ENCODE data around the gene ARFGAP1.

DNA sequence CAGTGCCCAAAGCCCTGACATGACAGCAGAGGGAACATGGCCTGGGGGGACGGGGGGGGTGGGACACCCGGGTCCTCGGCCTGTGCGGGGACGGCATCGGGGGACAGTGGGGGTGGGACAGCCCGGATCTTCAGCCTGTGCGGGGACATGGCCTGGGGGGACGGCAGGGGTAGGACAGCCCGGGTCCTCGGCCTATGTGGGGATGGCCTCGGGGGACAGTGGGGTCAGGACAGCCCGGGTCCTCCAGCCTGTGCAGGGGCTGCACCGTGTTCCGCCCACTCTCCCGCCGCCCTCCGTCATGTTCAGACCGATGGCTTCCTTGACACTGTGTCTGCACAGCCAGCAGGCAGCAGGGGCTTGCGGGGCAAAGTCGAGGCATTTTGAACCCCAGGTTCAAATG, 29.9 kb upstream of the ARFGAP1 start:
- TF ChIP-seq JUN (CRISPR knock-in tag; IDR thresholded peaks at IDR 0.05) (no peak), ZNF263 (CRISPR knock-in tag; IDR thresholded peaks at IDR 0.05; ENCODE audit: low read depth) (no peak)
- TF ChIP-seq, protein P1, sequence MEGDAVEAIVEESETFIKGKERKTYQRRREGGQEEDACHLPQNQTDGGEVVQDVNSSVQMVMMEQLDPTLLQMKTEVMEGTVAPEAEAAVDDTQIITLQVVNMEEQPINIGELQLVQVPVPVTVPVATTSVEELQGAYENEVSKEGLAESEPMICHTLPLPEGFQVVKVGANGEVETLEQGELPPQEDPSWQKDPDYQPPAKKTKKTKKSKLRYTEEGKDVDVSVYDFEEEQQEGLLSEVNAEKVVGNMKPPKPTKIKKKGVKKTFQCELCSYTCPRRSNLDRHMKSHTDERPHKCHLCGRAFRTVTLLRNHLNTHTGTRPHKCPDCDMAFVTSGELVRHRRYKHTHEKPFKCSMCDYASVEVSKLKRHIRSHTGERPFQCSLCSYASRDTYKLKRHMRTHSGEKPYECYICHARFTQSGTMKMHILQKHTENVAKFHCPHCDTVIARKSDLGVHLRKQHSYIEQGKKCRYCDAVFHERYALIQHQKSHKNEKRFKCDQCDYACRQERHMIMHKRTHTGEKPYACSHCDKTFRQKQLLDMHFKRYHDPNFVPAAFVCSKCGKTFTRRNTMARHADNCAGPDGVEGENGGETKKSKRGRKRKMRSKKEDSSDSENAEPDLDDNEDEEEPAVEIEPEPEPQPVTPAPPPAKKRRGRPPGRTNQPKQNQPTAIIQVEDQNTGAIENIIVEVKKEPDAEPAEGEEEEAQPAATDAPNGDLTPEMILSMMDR (IDR thresholded peaks at IDR 0.05): no peak
